SK-N-SH treated with all-trans-retinoic acid at 6 μM for 48 hours (cell line): Measurements from ENCODE around the gene PANX1.

Source experiments
- CREB5 ChIP-seq: fragments of 250-450 bp; sonication (Bioruptor Pico); IDR thresholded peaks from 2 replicates; pipeline ENCODE4 v1.5.1; 2020; ENCODE audit warnings: low read depth, mild to moderate bottlenecking, moderate library complexity
- PATZ1 ChIP-seq: fragments of 250-450 bp; sonication (Bioruptor Pico); IDR thresholded peaks from 2 replicates; pipeline ENCODE4 v1.8.0; 2020; ENCODE audit warnings: mild to moderate bottlenecking, moderate library complexity, borderline replicate concordance
- PPARA ChIP-seq: fragments of 250-450 bp; sonication (Bioruptor Pico); IDR thresholded peaks from 2 replicates; pipeline ENCODE4 v1.5.0; 2020; ENCODE audit warnings: mild to moderate bottlenecking, borderline replicate concordance
- RARB ChIP-seq: fragments of 250-450 bp; sonication (Bioruptor Pico); IDR thresholded peaks from 2 replicates; pipeline ENCODE4 v1.8.0; 2021; ENCODE audit warnings: mild to moderate bottlenecking, moderate library complexity
- ZFP3 ChIP-seq: fragments of 250-450 bp; sonication (Bioruptor Pico); IDR thresholded peaks from 2 replicates; pipeline ENCODE4 v1.5.0; 2020; ENCODE audit warnings: mild to moderate bottlenecking, moderate library complexity
- ZFP30 ChIP-seq: fragments of 450-650 bp; formaldehyde crosslinking; IDR thresholded peaks from 2 replicates; pipeline ENCODE4 v1.5.0; 2022; ENCODE audit warnings: mild to moderate bottlenecking, moderate library complexity
- ZNF70 ChIP-seq: fragments of 450-650 bp; formaldehyde crosslinking; IDR thresholded peaks from 2 replicates; pipeline ENCODE4 v1.5.0; 2020; ENCODE audit warnings: mild to moderate bottlenecking, moderate library complexity
- ZNF8 ChIP-seq: fragments of 450-650 bp; formaldehyde crosslinking; IDR thresholded peaks from 2 replicates; pipeline ENCODE4 v1.5.0; 2020; ENCODE audit warnings: mild to moderate bottlenecking, moderate library complexity

- TF ChIP-seq ZNF70 (CRISPR knock-in tag), result no peak
- TF ChIP-seq ZNF8 (CRISPR knock-in tag), result no peak
- no peak for TF ChIP-seq ZFP3
- no peak for TF ChIP-seq PPARA
- no peak for TF ChIP-seq ZFP30 (CRISPR knock-in tag)
- TF ChIP-seq PATZ1 (CRISPR knock-in tag), result no peak
- no peak for TF ChIP-seq RARB (CRISPR knock-in tag)
- TF ChIP-seq CREB5, result no peak
Measured at GRCh38 chr11:94175535-94175934, 46.9 kb downstream of the PANX1 start.
